Left forelimb (tissue), 1 donor: ENCODE results near the gene SGTB.
"Not testable (repeated sequence)": the region's sequence is repeated elsewhere in the genome, so short reads cannot be mapped to it uniquely, and the experiment has no call there.

ENCODE experiments used
- DNase-seq: peaks from one replicate; pipeline ENCODE4 v3.0.0-alpha.2; 2018; ENCODE audit warnings: low spot score

SGTB gene

DNA sequence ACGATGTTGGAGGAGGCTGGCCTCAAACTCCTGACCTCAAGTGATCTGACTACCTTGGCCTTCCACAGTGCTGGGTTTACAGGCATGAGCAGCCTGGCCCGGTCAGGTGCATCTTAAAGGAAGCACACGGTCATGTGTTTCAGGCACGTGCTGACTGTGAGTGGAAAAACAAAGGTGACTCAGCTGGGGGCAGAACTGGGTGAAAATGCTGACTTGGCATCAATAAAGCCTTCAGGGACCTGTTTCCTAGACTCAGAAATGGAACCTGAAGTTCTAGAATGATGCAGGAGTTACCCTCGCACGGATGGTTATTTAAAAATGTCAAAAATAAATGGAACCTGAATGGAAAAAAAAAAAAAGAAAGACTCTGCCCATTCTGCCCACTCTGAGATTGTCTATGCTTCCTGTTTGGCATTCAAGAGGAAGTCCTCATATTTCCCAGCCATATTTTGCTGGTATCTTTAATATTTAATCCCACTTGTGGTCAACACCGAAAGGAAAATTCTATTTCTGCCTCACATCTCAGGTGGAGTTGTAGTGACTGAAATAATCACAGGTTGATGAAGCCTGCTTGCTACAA, 12.4 kb upstream of the SGTB start:
- DNase-seq = not testable (repeated sequence)

DNA sequence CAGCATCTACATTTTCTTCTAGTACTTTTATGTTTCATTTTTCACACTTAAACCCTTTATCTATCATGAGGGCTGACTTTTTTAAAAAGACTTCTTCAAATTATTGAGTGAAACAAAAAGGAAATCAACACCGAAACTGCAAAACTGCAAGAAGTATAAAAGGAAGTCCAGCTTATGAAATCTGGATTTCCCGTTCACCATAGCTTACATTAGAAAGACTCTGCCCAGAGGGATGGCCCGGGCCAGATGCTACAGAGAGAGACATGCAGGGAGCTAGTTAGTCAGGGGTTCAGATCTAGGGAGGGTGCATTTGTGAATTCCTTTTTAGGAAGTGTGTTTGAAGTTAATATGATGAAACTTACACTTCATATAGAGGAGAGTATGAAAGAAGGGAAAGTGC, 10.1 kb upstream of the SGTB start:
- not testable (repeated sequence) for DNase-seq

DNA sequence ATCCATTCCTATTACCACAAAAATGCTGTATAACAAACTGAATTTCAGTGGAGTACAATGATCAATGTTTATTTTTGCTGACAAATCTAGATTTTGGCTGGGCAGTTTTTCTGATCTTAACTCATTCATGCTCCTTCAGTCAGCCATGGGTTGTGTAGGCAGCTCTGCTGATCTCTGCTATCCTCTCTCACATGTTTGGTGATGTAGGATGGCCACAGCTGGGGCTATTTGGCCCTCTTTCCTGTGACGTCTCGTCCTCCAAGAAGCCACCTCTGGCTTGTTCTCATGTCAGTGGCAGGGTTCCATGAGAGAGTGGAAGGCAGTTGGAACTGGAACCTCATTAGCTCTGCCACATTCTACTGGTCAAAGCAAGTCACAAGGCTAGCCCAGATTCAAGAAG, 9.0 kb upstream of the SGTB start:
- no peak for DNase-seq

DNA sequence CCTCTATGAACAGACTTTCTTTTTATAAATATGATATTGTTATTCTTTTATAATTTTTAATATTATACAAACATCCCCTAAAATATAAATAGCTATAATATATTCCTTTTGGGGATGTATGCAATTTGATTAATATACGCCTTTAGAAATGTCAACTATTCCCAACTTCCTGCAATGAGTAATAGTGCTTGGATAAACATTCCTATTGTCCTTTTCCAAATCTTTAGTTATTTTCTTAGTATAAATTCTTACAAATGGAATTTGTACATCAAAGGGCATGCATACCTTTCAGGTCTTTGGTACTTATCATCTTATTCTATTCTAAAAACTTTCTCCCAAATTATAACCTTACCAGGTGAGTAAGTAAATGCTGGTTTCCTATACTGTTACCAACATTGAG, 6.3 kb upstream of the SGTB start:
- no peak for DNase-seq

DNA sequence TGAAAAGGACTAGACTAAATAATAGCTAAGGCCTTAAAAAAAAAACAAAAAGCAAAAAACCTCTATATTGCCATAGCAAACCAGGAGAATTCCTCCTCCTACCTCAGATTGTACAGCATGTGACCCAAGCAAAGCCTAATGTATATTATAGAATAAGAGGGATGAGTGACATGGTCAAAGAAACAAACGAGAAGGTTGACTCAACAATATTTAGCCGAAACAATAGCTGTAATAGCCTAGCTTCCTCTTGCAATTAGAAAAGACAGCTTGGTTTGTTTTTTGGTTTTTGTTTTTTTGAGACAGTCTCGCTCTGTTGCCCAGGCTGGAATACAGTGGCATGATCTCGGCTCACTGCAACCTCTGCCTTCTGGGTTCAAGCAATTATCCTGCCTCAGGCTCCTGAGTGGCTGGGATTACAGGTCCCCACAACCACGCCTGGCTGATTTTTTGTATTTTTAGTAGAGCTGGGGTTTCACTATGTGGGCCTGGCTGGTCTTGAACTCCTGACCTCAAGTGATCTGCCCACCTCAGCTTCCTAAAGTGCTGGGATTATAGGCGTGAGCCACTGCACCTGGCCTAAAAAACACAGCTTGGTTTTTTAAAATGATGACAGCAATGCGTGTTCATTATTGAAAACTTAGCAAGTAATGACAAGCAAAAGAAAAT, 5.7 kb upstream of the SGTB start:
- no peak for DNase-seq

DNA sequence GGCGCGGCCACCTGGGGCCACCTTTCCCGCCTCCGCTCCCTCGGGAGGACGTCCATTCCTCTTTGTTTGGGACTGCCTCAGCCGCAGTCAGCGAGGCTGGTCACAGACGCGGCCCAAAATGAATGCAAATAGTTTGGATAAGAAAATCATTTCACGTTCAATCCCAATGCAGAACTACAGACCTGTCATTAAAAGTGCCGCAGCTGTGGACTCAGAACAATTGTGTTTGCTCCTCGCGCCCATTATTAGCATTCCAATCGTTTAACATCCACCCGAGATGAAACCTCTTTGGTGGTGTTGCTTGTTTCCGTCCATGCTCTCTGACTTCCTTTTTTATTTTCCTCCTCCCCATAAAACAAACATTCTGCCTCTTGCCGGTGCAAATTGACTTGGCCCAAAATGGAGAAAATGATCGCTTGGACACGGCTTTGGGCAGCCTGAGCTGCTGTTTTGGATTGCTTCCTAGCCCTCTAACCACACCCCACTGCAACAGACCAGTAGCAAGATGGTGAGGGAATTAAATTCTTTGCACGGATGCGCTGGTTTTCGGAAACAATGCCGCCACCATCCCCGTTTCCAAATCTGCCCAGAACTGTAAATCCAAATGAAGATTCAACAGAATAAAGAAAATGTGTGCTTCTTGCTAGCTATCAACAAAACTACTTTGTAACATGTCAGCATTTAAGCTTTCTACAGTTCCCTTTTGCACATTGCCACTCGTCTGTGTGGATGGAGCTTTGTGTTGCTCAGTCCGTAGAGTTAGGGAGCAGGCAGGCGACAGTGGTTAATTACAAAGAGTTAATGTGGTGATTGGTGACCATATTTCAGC, 880 bp upstream of the SGTB start:
- peak; percentile 70 for DNase-seq

DNA sequence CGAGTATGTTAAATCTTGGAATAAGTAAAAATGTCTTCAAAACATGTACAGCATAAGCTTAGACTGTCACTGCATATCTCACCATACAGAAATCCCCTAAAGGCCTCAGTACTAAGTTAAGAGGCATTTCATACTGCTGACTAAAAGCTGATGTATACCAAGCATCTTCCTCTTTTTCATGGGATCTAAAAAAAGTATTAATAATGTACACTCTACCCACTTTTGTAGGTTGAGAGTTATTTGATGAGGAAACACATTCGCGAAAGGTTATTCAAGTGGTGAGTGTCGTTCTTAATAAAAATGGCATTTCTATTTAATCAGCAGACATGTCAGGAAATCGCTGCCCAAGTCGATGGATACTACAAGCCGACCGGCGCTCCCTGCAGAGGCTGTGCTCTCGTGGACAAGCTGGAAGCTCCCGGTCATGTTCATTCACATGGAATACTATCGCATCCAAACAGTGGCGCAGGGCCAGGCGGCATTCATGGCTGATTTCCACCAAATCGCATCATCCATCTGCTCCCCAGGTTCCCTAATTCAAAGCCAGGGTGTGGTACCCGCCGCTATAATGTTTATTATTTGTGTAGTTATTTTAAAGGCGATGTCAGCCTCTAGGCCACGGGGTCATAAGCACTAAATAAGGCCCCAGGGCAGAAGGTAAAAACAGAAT, 724 bp downstream of the SGTB start:
- peak; percentile 81 for DNase-seq

DNA sequence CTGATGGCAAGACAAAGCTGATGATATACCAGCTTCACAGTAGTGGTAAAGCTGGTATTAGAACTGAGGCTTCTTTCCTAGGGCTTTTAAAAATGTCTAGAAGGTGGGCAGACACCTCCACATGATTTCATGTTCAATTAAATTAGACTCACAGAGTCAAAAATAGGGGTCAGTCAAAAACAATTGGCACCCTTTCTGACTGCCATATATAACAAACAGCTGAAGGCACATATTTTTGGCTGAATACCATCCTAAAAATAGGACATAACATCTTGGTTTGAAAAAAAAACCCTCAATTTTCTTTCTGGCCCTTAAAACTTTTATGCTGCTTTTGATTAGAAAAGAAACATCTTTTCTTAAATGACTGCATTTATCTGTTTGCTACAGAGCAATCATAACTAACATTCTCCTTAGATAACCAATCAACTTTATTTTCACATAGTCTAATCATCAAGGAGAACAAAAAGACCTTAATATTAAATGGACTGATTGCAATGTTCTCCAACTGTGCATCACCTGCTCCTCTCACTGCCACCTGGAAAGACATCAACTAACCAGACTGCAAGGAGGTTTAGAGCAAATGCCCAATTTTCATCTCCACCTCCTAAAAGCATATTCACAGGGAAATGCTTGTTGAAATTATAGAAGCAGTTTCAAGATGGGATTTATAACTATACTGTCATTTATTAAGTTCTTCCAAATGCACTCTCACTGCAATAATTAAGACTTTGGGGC, 3.2 kb downstream of the SGTB start:
- DNase-seq = no peak

DNA sequence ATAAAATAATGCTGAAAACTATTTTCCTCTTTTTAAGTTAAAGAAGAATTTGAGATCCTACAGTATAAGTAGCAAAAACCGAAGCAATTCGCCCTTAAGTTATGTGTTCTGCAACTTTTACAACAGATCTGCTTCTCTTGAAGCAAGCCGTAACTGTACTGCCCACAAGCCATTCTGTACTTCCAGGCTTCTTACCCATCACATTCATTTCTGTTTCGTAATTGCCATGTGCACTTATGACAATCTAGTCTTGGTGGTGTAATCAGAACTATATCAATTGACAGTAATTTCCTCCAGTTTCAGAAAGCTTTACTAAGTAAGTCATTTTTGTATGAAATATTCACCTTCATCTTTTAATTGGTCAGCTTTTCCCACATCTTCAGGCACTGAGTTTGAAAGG, 13.8 kb downstream of the SGTB start:
- no peak for DNase-seq

DNA sequence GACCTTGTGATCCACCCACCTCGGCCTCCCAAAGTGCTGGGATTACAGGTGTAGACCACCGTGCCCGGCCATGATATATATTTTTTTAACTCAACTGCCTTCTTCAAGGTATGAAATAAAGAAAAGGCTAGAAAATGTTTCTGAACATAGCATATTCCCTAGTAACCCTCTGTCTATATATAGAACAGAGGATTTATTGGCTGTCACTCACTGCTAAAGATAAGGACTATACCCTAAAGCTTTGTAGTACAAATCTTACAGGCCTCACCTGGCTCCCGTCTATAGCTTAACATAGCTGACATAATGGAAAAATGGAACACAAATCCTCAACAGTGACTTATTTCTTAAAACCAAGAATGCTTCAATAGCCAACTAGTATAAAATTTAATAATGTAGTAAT, 14.2 kb downstream of the SGTB start:
- DNase-seq = no peak

DNA sequence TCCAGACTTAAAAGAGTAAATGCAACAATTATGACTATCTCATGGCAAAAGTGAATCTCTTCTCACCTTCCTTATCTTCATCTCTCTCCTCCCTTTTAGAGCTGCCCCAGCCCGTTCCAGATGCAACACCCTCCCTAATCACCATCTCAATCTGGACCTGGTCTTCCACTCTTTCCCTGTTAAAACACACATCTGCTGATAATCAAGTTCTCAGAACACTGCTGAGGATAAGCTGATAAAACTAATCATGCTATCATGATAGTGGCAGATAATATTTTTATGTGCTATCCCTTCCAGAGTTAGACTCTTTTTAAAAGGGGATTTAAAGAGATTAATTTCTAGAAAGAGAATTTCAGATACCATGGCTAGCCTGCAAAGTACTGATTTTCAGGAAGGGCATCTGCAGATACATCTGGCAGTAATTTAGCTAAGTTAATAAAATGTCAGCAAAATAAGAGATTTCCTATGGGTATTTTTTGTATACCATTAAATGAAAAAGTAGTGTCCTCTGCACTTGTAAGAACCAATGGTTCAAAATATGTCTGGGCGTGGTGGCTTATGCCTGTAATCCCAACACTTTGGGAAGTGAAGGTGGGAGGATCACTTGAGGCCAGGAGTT, 17.2 kb downstream of the SGTB start:
- DNase-seq = no peak

DNA sequence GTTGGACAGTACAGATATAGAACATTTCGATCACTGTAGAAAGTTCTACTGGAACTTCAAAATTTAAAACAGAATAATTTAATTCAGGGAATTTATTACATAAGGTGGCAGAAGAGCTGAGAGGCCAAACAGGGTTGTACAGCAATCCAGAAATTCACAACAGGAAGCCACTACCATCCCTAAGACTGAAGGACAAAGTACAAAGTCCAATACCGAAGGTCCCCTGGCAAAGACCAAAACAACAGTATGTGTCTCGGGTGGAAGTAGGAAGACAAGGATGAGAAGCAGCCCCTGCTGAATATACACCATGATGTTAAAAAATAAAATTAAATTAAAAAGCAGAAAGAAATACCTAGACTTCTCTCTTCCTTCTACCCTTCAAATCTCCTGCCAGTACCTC, 19.9 kb downstream of the SGTB start:
- no peak for DNase-seq

DNA sequence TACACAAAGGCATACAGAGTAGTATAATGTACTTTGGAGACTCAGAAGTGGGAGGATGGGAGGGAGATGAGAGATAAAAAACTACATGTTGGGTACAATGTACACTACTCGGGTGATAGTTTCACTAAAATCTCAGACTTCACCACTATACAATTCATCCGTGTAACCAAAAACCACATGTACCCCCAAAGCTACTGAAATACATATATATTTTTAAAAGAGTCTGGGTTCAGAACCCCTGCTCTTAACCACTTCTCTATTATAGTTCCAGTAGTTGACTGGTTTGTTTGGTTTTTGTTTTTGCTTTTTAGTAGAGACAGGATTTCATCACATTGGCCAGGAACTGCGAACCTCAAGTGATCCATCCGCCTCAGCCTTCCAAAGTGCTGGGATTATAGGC, 22.6 kb downstream of the SGTB start:
- DNase-seq = no peak

DNA sequence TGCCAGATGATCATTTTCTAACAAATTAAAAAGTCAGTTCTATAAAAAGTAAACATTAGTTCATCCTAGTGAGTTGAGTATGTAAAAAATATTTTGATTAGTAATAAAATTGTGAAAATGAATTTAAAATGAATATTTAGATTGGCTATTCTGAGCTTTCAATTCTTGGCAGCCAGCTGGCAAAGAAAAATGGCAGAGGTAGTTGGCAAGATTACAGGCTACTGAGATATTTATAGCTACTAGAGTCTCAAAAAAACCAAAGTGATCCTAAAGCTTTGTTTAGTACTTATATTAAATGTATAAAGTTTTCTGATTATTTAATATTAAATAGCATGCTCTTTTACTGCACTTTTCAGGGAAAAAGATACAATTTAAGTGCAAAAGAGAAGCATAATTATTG, 25.0 kb downstream of the SGTB start:
- DNase-seq = no peak

DNA sequence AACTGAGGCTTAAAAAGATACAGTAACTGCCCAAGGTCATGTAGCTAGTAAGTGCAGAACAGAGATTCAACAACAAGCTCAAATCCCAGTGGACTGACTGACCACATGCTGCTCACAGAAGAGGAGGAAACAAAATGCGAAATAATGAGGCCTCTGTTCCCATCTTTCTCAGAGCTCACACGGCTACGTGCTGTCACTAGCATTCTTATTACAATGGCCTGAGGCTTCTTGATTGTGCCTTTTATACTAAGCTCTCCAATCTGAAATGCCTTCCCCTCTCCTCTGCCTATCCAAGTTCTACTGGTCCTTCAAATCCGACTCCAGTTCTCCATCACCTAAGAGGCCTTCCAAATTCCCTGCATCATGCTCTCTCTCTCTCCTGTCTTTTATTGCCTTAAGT, 26.0 kb downstream of the SGTB start:
- DNase-seq = no peak

DNA sequence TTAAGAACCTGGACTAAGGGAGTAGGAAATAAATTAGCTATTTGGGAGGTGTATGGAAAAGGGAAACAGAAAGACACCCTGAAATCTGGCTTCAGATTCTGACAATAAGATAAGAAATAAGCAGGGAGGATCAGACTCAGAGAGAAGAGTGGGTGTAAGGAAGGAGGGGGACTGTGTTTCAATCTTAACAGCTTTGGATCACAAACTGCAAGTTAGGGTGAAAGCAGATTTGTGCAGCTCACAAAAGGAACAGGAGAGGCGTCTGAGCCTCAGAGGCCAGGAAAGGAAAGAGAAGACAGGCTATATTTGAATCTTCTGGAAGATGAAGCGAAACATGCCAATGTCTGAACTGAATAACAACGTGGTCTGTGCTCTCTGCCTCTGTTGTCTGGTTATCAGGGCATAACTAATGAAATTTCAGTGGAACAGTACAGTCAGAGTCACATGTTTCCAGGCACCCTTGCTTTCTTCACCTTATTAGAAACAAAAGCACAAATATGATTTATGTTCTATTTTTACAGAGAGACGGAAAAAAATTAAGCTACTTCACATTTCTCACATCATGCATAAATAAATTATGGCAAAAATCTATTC, 26.6 kb downstream of the SGTB start:
- DNase-seq = no peak

DNA sequence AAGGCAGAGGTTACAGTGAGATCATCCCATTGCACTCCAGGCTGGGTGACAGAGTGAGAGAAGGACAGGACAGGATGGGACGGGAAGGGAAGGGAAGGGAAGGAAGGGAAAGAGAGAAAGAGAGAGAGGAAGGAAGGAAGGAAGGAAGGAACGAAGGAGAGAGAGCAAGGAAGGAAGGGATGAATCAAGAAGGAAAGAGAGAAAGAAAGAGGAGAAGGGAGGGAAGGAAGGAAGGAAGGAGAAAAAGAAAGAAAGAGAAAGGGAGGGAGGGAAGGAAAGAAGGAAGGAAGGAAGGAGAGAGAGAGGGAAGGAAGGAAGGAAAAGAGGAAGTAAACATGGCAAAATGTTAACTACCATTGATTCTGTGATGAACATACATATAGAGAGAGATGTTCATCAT, 28.8 kb downstream of the SGTB start:
- no peak for DNase-seq

DNA sequence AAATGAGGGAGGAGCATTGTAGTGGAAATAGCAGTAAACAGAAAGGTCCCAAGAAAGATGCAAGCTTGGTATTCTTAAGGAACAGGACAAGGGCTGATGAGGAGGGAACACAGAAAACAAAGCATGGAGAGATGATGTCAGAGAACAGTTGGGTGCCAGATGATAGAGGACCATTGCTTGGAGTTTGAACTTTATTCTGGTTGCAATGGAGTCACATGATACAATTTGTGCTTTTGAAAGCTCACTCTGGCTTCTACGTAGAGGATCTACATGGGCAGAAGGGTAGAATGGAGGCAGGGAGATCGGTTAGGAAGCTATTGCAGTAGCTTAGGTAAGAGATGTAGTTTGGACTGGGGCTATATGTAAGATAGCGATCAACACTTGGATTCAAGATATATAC, 39.8 kb downstream of the SGTB start:
- DNase-seq = no peak

DNA sequence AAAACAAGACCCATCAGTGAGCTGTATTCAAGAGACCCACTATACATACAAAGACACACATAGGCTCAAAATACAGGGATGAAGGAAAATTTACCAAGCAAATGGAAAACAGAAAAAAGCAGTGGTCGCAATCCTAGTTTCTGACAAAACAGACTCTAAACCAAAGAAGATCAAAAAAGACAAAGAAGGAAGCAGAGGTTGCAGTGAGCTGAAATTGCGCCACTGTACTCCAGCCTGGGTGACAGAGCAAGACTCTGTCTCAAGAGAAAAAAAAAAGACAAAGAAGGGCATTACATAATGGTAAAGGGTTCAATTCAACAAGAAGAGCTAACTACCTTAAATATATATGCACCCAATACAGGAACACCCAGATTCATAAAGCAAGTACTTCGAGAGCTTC, 45.9 kb downstream of the SGTB start:
- DNase-seq = not testable (repeated sequence)

DNA sequence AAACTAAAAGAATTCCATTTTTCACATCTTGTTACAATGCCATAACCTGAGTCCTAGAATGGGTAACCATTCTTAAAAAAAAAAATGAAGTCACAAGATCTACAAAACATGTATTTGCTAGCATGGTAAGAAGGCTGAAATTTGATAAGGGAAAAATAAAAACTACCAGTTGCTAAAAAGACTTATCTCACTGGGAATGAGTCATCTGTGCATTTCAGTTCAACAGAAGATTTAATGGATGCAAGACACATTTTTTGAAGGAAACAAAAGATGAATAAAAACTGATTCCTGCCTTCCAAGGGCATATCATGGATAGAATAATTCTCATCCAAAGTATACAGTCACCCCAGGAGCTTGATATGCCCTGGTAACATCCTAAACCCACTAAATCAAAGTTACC, 47.2 kb downstream of the SGTB start:
- no peak for DNase-seq

DNA sequence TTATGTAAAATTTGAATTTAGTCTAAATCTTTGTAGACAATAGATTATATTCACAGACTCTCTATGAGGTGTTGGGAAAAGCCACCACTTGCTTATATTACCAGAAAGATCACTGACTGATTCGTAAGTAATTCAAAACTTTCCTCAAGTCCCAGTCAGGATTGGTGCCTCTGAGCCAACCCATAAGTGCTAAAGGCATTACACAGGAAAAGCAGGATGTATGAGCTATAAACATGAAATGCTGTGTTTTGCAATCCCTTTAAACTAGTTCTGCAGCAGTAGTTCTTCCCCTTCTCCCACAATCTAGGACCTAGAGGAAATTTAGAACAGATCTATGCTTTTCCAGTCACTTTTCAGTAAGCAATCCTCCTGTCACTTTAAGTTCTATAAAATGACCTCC, 49.1 kb downstream of the SGTB start:
- DNase-seq = no peak
